Cardiac muscle cell (in vitro differentiated cells and primary cell): ENCODE results near the gene LGALS8. TPM values are rescaled to one million over a fixed set of nuclear protein-coding genes. Genes with fewer than 3 reads are reported as not detected.

Experiments used
- DNase-seq, 2 donors: peaks; one replicate each; pipeline versions ENCODE4 v3.0.0 to v3.0.0-alpha.2; 2010 to 2017; ENCODE audit warnings: low read depth in 1 of 2, low spot score in 1 of 2
- H3K27ac ChIP-seq: fragments of 200-600 bp; sonication (generic); 2 replicates; pipeline ENCODE4 v1.5.1; 2016
- H3K27me3 ChIP-seq: fragments of 200-600 bp; sonication (generic); 2 replicates; pipeline ENCODE4 v1.6.0; 2016; ENCODE audit warnings: control low read depth
- H3K36me3 ChIP-seq: fragments of 200-600 bp; sonication (generic); 2 replicates; pipeline ENCODE4 v1.5.1; 2016; ENCODE audit warnings: control low read depth
- H3K4me1 ChIP-seq: fragments of 200-600 bp; sonication (generic); 2 replicates; pipeline ENCODE4 v1.8.1; 2017; ENCODE audit warnings: low read depth, mild to moderate bottlenecking, mixed run types
- H3K4me3 ChIP-seq: fragments of 200-600 bp; sonication (generic); 2 replicates; pipeline ENCODE4 v1.5.1; 2016; ENCODE audit warnings: mild to moderate bottlenecking
- H3K9me3 ChIP-seq: fragments of 200-600 bp; sonication (generic); 2 replicates; pipeline ENCODE4 v1.5.1; 2017; ENCODE audit warnings: low read depth, mild to moderate bottlenecking, control low read depth
- polyA plus RNA-seq: library from polyadenylated mRNA; unstranded; fragments of >200 nt; fragmentation: Nextera tagmentation; extraction: Ambion mirVana; gene quantifications from 2 replicates; pipeline ENCODE4 v1.2.1, GENCODE V29; 2016
- total RNA-seq: library from RNA; depleted of rRNA; stranded (reverse); fragments of >200 nt; gene quantifications from 2 replicates; pipeline ENCODE4 v1.2.3, GENCODE V29; 2016
- TF ChIP-seq, protein P1 (sequence below): IDR thresholded peaks from 2 replicates; pipeline ENCODE4 v1.5.1; 2012; ENCODE audit warnings: low read depth, mild to moderate bottlenecking, low read length

Gene LGALS8
- total and polyA plus RNA-seq, 2 experiments from 2014 or later = 14.2 to 14.4 TPM

DNA sequence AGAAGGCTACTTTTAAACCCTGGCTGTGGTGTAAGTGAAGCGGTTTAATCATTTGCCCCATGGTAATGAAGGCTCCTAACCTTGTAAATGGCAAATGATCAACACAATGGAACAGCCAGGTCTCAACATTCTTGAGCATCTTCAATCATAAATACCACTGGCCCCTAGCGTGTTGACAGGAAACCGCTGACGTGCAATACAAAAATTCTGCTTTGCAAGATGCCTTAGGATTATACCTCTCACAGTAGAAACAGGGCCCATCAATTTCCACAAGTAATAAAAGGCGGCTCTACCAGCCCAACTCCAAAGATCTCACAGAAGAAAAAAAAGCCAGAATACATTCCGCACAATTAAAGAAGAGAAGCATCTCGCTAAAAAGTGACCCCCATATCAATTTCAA is 32.8 kb downstream of the LGALS8 start:
- no peak overlapping the region for H3K27ac ChIP-seq

DNA sequence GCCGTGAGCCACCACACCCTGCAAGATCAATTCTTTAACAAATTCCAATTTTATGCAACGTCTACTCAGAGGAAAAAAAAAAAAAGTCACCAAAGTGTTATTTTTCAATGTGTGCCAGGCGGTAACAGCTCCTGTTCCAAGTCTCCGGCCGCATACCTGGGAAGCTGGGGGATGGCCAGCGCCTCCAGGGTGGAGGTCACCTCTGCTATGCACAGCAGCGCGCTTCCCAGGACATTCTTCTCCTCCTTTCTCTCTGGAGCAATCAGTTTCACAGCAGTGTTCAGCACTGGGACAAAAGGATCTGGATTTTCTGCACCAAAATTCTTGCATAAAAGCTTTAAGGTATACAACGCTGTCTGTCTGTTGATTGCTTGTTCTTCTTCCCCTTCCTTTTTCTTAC is 34.3 kb downstream of the LGALS8 start:
- H3K36me3 ChIP-seq = peaks cover 58% of the 10 kb centered on the region
- no peak for DNase-seq

More for the DNA sequence above, 32.8 kb downstream of the LGALS8 start:
- Histone ChIP-seq H3K27me3 (no peaks in the 10 kb centered on the region), H3K36me3 (peaks cover 72% of the 10 kb centered on the region), H3K9me3 (no peaks in the 10 kb centered on the region), H3K4me1 (no peaks in the 10 kb centered on the region), H3K4me3 (no peak overlapping the region)
- TF ChIP-seq, protein P1, sequence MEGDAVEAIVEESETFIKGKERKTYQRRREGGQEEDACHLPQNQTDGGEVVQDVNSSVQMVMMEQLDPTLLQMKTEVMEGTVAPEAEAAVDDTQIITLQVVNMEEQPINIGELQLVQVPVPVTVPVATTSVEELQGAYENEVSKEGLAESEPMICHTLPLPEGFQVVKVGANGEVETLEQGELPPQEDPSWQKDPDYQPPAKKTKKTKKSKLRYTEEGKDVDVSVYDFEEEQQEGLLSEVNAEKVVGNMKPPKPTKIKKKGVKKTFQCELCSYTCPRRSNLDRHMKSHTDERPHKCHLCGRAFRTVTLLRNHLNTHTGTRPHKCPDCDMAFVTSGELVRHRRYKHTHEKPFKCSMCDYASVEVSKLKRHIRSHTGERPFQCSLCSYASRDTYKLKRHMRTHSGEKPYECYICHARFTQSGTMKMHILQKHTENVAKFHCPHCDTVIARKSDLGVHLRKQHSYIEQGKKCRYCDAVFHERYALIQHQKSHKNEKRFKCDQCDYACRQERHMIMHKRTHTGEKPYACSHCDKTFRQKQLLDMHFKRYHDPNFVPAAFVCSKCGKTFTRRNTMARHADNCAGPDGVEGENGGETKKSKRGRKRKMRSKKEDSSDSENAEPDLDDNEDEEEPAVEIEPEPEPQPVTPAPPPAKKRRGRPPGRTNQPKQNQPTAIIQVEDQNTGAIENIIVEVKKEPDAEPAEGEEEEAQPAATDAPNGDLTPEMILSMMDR = no peak
- no peak for DNase-seq

GRCh38 chr1:236558846-236559245 is 35.1 kb downstream of the LGALS8 start:
- TF ChIP-seq, protein P1 = no peak
- H3K4me3 ChIP-seq = no peak overlapping the region
- peaks cover 55% of the 10 kb centered on the region for H3K36me3 ChIP-seq
- no peaks in the 10 kb centered on the region for H3K9me3 ChIP-seq
- H3K27me3 ChIP-seq = no peaks in the 10 kb centered on the region
- DNase-seq = no peak
- H3K27ac ChIP-seq = no peak overlapping the region
- H3K4me1 ChIP-seq = no peaks in the 10 kb centered on the region

More for the DNA sequence above, 34.3 kb downstream of the LGALS8 start:
- TF ChIP-seq, protein P1 = no peak
- H3K27me3 ChIP-seq = no peaks in the 10 kb centered on the region
- no peaks in the 10 kb centered on the region for H3K9me3 ChIP-seq
- no peak overlapping the region for H3K27ac ChIP-seq
- no peak overlapping the region for H3K4me3 ChIP-seq
- H3K4me1 ChIP-seq = no peaks in the 10 kb centered on the region

- TF ChIP-seq, protein P1 = no peak
- peaks cover 53% of the 10 kb centered on the region for H3K36me3 ChIP-seq
- H3K27ac ChIP-seq = no peak overlapping the region
- DNase-seq = no peak
- H3K4me3 ChIP-seq = no peak overlapping the region
- no peaks in the 10 kb centered on the region for H3K4me1 ChIP-seq
- no peaks in the 10 kb centered on the region for H3K9me3 ChIP-seq
- H3K27me3 ChIP-seq = no peaks in the 10 kb centered on the region
These were observed 36.5 kb downstream of the LGALS8 start for GRCh38 chr1:236560213-236560771.

DNA sequence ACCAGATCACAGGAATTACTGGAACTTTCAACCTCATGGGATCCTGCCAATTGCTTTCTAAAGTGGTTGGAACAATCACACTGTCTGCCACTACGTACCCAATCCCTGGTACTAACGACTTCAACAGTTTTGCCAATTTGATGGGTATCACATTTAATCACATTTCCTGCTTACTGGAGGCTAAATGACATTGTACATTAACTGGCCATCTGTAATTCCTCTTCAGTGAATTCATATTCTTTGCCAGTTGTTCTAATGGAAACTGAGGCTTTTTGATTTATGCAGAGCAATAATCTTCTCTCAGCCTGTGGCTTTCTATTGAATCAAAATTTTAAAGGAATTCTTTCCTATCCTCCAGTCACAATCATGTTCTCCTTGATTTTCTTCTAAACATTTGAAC is 38.2 kb downstream of the LGALS8 start:
- TF ChIP-seq, protein P1 = no peak
- H3K4me3 ChIP-seq = no peak overlapping the region
- H3K36me3 ChIP-seq = peaks cover 55% of the 10 kb centered on the region
- no peaks in the 10 kb centered on the region for H3K4me1 ChIP-seq
- H3K27me3 ChIP-seq = no peaks in the 10 kb centered on the region
- H3K27ac ChIP-seq = no peak overlapping the region
- H3K9me3 ChIP-seq = no peaks in the 10 kb centered on the region
- DNase-seq = no peak
